GM15510 (cell line): ENCODE results near the gene MYT1.

ENCODE experiments used
- POLR2A ChIP-seq: IDR thresholded peaks from 3 replicates; pipeline ENCODE4 v1.6.1; 2011; ENCODE audit warnings: borderline replicate concordance; ENCODE audit not compliant: insufficient read length; ENCODE audit errors: extremely low read depth

Gene MYT1

GRCh38 chr20:64186071-64186598 is 21.9 kb downstream of the MYT1 start:
- TF ChIP-seq POLR2A = no peak

DNA sequence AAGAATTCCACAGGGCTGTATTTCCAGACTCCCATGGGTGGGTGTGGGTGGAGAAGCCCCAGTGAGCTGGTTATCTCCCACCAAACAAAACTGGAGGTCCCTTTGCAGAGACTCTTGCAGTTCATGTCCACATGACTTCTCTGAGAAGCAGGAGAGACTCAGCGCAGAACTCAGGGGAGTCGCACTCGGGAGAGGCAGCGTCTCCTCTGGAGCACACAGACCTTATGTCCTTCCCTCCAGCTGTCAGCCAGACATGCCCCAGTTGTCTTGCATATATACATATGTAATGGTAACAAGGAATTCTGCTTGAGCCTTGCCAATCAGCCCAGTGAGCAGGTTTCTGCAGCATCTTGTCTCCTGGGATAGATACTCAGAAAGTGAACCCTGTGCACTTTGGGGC is 23.8 kb downstream of the MYT1 start:
- TF ChIP-seq POLR2A = no peak

DNA sequence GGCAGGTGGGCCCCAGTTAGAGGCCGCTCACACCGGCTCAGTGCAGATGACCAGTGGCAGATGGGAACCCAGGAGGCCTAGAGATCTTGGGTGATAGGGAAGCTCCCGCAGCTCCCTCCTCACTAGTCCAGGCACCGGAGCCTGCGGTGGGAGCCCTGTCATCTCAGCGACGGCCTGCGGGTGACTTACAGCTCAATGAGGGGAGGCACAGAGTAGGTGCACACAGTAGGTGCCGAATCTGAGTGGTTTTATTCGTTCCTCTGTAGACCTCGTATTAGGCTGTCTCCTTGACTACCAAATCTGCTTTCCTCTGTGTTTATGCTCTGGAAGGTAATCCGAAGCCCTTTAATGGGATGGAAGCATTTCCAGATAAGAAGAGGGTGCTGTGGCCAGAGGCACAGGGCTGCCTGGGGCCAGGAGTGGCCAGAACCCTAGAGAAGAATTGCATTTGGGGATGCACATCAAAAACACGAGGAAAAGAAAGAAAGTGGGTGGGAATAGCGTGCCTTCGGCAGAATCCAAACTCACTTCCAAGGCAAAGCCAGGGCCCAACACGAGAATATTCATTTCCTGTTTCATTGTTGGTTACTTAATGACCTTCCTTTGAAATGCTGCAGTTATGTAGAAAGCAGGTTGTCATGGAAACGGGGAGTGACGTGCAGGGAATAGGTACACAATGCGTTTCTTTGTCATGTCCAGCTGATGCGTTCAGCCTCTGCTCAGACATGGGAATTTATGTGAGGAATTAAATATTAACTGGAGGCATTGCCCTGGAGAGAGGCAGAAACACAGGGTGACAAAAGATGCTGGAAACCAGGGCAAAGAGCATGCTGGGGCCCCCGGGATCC is 24.7 kb downstream of the MYT1 start:
- no peak for TF ChIP-seq POLR2A

DNA sequence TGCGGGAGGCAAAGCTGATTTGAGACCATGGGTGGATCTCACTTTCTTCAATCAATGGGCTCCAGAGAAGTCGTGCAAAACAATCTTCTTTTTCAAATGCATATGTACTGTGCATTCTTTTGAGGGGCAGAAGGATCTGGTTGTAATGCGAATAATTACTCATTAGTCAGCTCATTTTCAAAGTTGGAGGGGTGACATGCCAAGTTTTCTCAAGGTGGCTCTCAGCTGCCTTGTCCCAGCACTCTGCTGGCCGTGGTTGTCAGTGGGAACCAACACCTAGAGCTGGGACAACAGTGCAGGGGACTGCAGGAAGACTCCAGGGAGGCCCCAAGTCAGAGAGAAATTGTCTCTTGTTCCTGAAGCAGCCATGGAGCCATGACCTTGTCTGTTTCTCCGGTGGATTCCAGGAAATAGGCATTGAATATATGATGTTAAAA is 25.3 kb downstream of the MYT1 start:
- TF ChIP-seq POLR2A = no peak

GRCh38 chr20:64189986-64190385 is 25.7 kb downstream of the MYT1 start:
- TF ChIP-seq POLR2A = no peak

GRCh38 chr20:64191002-64191401 is 26.8 kb downstream of the MYT1 start:
- no peak for TF ChIP-seq POLR2A

DNA sequence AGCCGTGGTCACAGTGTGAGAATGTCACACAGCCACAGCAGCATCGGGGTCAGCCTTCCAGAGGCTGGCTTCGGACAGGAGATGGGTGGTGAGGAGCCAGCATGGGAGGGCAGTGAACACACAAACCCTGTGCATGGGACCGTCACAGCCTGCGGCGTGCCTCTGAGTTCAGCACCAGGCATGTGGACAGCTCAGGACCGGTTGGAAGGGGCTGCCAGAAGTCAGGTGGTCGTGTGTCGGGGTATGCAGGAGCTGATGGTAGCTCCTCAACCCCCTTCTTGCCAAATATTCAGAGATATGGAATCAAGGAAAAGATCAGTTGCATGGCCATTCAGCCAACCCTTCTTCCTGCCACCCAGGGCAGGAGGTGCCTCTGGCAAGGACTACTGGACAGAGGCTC is 28.2 kb downstream of the MYT1 start:
- TF ChIP-seq POLR2A = no peak

DNA sequence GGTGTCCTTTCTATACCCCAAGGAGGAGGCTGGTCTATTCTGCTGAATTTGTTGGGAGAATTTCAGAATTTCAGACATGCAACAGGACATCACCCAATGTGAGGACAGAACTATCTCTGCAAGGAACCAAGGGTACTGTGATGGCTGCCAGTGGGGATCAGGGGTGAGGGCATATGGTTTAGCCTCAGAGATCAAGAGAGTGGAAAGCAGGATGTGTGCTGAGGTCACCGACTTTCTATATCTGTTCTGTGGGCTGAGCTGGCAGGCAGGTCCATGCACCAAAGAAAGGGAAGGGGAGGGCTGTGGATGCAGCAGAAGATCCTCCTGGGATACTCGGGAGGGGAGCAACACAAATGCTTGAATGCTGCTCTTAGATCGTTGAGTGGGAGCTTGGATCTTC is 28.8 kb downstream of the MYT1 start:
- TF ChIP-seq POLR2A = no peak

- TF ChIP-seq POLR2A = no peak
Observed at GRCh38 chr20:64194269-64194668, 30.0 kb downstream of the MYT1 start.

DNA sequence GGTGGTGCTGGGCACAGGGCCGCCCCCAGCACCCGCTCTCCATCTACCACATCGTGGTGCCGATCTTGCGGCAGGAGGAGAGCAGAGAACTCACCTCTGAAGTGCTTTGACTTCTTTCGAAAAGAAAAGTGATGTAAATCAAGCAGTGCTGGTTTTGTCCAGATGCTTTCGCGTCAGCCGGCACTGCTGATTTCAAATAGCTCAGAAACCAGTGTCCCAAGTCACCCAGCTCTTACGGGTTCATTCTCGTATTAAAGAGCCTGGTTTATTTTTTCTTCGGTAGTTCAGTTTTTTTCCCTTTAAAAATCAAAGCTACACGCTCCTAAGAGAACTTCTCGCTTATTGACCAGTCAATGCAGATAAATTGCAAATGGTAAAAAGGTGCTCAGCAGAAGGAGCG is 32.1 kb downstream of the MYT1 start:
- TF ChIP-seq POLR2A = no peak

- no peak for TF ChIP-seq POLR2A
Observed at GRCh38 chr20:64196847-64197306, 32.6 kb downstream of the MYT1 start.

- TF ChIP-seq POLR2A = no peak
Observed at GRCh38 chr20:64198347-64198746, 34.1 kb downstream of the MYT1 start.

DNA sequence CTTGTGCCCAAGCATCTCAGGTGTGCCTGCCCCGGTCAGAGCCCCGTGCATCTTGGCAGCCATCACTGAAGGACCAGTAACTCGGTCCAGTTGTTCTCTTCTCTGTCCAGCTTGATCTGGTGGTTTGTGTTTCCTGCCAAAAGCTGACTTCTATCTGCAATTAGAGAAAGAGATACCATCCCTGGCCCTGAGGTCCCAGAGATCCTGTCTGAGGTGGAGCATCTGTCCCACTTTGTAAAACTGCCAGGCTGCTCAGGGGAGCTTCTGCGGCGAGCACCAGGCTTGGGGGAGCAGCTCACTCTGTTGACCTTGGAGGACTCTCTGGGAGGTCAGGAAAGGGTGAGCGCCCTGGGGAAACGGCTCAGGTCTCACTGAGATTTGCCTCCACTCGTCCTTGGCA is 35.1 kb downstream of the MYT1 start:
- TF ChIP-seq POLR2A = no peak

DNA sequence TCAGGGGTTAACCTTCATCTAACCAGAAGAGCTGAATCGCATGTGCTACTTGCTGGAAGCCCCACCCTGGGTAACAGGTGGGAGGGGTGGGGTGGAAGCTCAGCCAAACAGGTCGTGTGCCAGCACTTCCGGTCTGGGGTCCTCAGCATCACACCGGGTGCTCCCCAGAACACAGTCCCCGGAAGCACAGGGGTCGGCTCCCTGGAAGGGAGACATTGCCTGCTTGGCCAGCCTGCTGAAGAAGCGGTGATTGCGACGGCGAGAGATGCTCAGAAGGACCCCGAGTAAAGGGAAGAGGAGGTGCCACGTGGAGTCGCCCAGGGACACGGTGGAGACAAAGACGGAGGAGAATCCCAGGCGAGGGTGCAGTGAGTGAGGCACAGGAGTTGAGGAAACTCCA is 36.5 kb downstream of the MYT1 start:
- TF ChIP-seq POLR2A = no peak

- TF ChIP-seq POLR2A = no peak
Observed at GRCh38 chr20:64201653-64202052, 37.4 kb downstream of the MYT1 start.
